Duodenal mucosa (tissue), 2 donors: ENCODE measurements around the gene PRDM5.

Source experiments
- H3K27ac ChIP-seq: one replicate; pipeline ENCODE4 v1.7.0; 2013; ENCODE audit warnings: low read depth, low read length
- H3K27me3 ChIP-seq, 2 donors: one replicate each; pipeline ENCODE4 v1.7.0; 2013; ENCODE audit warnings: low read length in 2 of 2, control low read depth in 1 of 2; ENCODE audit not compliant: insufficient read depth in 2 of 2, control insufficient read depth in 1 of 2
- H3K36me3 ChIP-seq, 2 donors: one replicate each; pipeline ENCODE4 v1.7.0; 2013; ENCODE audit warnings: low read length in 2 of 2, control low read depth in 1 of 2; ENCODE audit not compliant: insufficient read depth in 2 of 2, control insufficient read depth in 1 of 2
- H3K4me1 ChIP-seq, 2 donors: one replicate each; pipeline ENCODE4 v1.7.0; 2013; ENCODE audit warnings: low read length in 2 of 2, control low read depth in 1 of 2; ENCODE audit not compliant: insufficient read depth in 2 of 2, control insufficient read depth in 1 of 2
- H3K4me3 ChIP-seq, 2 donors: one replicate each; pipeline ENCODE4 v1.7.0; 2013; ENCODE audit warnings: low read length in 2 of 2, low read depth in 1 of 2
- H3K9ac ChIP-seq, 2 donors: one replicate each; pipeline ENCODE4 v1.7.0; 2013; ENCODE audit warnings: low read length in 2 of 2, low read depth in 1 of 2
- H3K9me3 ChIP-seq, 2 donors: one replicate each; pipeline ENCODE4 v1.7.0; 2013; ENCODE audit warnings: low read length in 2 of 2, control low read depth in 1 of 2; ENCODE audit not compliant: control insufficient read depth in 1 of 2

Gene PRDM5

DNA sequence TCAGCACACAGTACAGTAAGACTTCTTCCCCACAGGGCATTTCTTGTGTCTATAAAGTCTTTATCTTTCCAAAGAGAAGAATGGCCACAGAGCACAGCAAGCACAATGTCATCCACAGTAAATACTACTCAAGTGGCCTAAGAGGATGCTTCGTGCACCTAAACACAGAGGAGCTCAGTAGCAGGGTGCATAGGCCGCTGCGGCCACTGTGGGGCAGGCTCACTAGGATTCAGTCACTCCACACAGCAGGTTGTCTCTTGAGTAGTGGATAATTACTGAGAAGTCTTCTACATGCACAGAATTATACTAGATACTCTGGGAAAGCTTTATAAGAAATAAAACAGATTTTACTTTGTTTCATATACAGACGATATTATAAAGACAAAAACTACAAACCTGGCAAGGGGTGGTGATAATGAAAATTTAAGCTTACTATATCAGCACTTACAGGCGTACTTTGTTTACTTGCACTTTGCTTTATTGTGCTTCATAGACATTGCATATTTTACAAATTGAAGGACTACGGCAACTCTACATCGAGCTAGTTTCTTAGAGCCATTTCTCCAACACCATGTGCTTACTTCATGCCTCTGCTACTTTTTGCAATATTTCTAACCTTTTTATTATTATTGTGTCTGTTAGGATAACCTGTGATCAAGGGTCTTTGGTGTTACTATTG lies 78.5 kb downstream of the PRDM5 start:
- Histone ChIP-seq H3K27ac (no peak overlapping the region), H3K9ac (no peak overlapping the region), H3K9me3 (no peaks in the 10 kb centered on the region)

DNA sequence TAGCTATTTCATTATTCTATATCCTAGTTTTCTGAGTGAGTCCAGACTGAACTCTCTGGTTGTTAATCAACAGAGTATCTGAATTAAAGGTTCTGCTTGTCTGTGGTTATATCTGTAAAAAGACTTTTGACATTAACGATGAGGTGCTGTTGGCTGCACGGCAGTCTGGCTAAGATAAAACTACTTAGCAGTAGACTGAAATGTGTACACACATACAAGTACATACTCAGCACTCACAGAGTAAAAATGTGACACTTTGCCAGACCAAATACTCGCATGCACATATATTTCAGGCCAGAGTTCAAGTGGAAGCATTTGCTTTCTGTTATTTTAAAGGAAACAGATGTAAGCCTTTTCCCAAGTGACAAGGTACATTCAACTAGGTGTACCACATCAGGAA lies 80.5 kb downstream of the PRDM5 start:
- Histone ChIP-seq H3K4me1 (no peaks in the 10 kb centered on the region), H3K36me3 (no peaks in the 10 kb centered on the region), H3K4me3 (no peak overlapping the region), H3K9ac (no peak overlapping the region), H3K9me3 (no peaks in the 10 kb centered on the region), H3K27ac (no peak overlapping the region), H3K27me3 (no peaks in the 10 kb centered on the region)

More for the DNA sequence above, 78.5 kb downstream of the PRDM5 start:
- H3K4me3 ChIP-seq: no peak overlapping the region
- no peaks in the 10 kb centered on the region for H3K27me3 ChIP-seq
- no peaks in the 10 kb centered on the region for H3K36me3 ChIP-seq
- H3K4me1 ChIP-seq: no peaks in the 10 kb centered on the region

DNA sequence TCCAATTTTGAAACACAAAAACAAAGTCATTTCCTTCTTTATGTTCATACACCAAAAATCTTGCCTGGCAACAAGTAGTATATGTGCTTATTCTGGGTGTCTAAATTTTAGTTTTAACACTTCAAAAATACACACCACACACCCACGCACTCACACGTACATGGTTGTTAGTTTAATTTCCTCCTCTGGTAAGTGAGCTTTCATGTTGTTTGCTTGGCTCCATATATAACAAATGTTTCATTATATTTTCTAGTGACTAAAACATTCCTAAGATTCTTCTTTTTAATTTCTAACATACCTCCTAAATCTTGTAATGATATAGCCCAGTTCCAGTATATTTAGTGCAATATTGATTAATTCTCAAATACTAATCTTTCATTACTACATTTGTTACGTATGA lies 80.9 kb downstream of the PRDM5 start:
- Histone ChIP-seq H3K27ac (no peak overlapping the region), H3K9me3 (no peaks in the 10 kb centered on the region), H3K9ac (no peak overlapping the region), H3K4me3 (no peak overlapping the region), H3K27me3 (no peaks in the 10 kb centered on the region), H3K36me3 (no peaks in the 10 kb centered on the region), H3K4me1 (no peaks in the 10 kb centered on the region)

DNA sequence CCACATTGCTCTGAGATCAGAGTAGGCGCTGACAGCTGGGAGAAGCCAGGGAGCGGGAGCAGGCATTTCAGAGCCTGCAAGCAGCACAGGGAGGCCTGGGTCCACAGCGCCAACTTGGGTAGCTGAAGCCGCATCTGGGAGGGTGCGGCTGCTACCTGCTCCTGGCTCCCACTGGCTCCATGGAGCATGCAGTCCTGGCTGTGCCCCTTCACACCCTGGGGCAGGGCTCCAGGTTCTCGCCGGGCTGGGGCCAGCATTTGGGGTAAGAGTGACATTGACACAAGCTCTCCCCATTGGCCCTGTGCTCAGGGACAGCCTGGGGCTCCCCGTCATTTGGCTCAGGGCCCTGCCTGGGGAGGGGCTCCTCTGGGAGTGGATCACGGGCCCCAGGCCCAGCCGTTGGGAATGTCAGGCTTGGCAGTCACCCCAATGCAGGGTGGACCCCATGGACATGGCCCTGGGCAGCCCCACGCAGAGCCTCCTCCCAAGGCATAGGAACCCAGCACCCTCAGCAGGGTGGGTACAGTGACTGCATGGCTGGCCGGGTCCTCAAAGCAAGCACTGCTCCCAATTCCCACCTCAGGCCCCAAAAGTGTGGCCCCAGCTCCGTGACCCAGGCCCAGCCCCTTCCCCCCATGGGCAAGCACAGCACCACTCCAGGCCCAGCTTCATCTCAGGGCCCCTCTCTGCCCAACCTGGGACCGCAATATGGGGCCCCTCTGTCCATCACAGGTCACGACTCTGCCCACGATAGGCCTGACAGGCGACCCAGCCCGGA lies 82.4 kb downstream of the PRDM5 start:
- H3K27me3 ChIP-seq: no peaks in the 10 kb centered on the region
- no peak overlapping the region for H3K27ac ChIP-seq
- no peaks in the 10 kb centered on the region for H3K9me3 ChIP-seq
- no peaks in the 10 kb centered on the region for H3K4me1 ChIP-seq
- H3K36me3 ChIP-seq: peaks cover 0 to under 1% of the 10 kb centered on the region in 2 donors
- H3K4me3 ChIP-seq: no peak overlapping the region
- no peak overlapping the region for H3K9ac ChIP-seq

DNA sequence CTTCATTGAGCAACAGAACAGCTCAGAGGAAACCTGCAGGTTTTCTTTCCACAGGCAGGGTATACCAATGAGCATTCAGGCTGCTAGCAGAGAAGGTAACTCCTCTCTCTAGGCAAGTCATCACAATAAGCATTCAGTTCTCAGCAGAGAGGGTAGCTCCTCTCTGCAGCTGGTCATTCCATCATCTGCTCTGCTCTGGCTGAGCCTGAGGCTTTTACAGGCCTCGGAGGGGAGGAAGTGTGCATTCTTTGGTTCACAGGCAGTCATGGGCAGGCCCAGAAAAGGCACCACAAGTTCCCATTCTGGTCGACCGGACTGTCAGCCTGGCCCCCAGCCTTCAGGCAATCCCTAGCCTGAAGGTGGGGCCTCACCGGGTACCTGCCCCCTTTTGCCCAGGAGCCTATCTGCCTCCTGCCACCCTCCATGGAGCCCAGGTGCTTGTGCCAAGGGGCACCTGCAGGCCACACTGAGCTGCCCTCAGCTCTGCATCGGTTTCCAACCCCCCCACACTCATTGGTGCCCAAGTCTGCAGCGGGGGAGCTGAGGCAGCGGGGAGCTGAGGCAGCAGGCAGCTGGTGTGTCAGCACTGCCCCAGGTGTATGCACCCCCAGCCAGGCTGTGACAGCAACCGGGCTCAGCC lies 83.1 kb downstream of the PRDM5 start:
- H3K9me3 ChIP-seq: peaks cover 0 to 3% of the 10 kb centered on the region in 2 donors
- H3K4me3 ChIP-seq: no peak overlapping the region
- H3K27me3 ChIP-seq: no peaks in the 10 kb centered on the region
- H3K27ac ChIP-seq: no peak overlapping the region
- H3K36me3 ChIP-seq: peaks cover 0 to 3% of the 10 kb centered on the region in 2 donors
- no peaks in the 10 kb centered on the region for H3K4me1 ChIP-seq
- no peak overlapping the region for H3K9ac ChIP-seq

DNA sequence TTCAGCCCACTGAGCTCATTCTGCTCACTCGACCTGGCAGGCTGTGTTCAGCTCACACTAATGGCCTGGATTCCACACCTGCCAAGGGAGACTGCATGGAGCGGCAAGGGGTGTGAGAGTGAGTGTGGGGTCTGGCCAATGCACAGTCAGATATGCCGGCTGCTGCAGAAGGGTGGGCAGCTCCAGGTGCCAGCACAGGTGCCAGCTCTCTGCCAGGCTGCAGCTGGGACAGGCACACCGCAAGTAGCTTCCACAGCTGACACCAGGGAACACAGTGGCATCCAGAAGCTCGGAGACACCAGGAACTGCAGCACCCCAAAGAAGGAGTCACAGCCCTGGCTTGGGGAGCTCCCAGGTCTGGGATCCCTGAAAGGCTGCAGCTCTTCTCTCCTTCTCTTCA lies 83.7 kb downstream of the PRDM5 start:
- no peak overlapping the region for H3K27ac ChIP-seq
- peaks cover 0 to 8% of the 10 kb centered on the region in 2 donors for H3K9me3 ChIP-seq

DNA sequence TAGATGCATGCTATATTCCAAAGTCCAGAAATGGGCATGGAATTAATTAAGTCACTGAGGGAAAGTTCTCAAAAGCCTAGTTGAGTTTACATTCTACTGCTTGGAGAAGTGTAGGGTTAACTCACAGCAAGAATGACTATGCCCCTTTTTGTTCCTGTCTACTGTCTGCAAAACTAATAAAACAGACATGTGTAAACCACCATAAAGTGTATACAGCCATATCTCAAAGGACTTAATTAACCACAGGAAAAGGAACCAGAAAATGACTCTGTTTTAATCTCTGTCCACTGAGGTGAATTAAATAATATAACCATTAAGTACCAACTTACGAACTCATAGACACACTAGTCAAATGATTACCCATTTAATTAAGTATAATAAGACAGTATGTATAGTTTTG lies 84.9 kb downstream of the PRDM5 start:
- no peaks in the 10 kb centered on the region for H3K27me3 ChIP-seq
- H3K36me3 ChIP-seq: peaks cover 0 to 3% of the 10 kb centered on the region in 2 donors
- no peak overlapping the region for H3K27ac ChIP-seq
- H3K9me3 ChIP-seq: peaks cover 0 to 8% of the 10 kb centered on the region in 2 donors
- no peaks in the 10 kb centered on the region for H3K4me1 ChIP-seq
- no peak overlapping the region for H3K9ac ChIP-seq
- H3K4me3 ChIP-seq: no peak overlapping the region

More for the DNA sequence above, 83.7 kb downstream of the PRDM5 start:
- Histone ChIP-seq H3K4me3 (no peak overlapping the region), H3K36me3 (peaks cover 0 to 3% of the 10 kb centered on the region in 2 donors), H3K4me1 (no peaks in the 10 kb centered on the region), H3K9ac (no peak overlapping the region), H3K27me3 (no peaks in the 10 kb centered on the region)

DNA sequence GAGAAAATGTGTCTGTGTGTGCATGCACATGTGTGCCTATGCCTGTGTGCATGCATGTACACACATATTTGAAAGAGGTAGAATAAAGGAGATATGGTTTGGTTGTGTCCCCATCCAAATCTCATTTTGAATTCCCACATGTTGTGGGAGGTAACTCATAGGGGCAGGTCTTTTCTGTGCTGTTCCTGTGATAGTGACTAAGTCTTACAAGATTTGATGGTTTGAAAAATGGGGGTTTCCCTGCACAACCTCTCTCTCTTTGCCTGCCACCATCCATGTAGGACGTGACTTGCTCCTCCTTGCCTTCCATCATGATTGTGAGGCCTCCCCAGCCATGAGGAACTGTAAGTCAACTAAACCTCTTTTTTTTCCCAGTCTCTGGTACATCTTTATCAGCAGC lies 87.2 kb downstream of the PRDM5 start:
- Histone ChIP-seq H3K36me3 (peaks cover 0 to 3% of the 10 kb centered on the region in 2 donors), H3K27me3 (no peaks in the 10 kb centered on the region), H3K9ac (no peak overlapping the region), H3K27ac (no peak overlapping the region), H3K4me3 (no peak overlapping the region), H3K9me3 (peaks cover 0 to 8% of the 10 kb centered on the region in 2 donors), H3K4me1 (no peaks in the 10 kb centered on the region)

DNA sequence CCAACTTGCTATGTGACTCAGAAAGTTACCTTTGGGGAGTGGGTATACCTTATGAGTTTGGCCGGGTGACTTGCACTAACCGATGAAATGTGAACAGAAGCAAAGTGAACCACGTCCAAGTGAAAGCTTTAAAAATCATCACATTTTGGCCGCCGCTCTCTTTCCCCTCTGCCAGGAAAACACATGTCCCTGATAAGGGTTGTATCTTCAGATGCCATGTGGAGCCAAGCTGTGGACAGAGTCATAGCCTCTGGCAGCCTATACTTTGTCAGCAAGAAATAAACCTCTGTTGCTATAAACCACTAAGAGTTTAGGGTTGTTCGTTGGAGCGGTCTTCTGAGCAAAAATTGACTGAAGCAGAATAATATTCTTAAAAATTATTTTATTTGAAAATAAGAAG lies 92.3 kb downstream of the PRDM5 start:
- H3K4me3 ChIP-seq: no peak overlapping the region
- H3K9ac ChIP-seq: no peak overlapping the region
- peaks cover 0 to 3% of the 10 kb centered on the region in 2 donors for H3K36me3 ChIP-seq
- no peaks in the 10 kb centered on the region for H3K4me1 ChIP-seq
- peaks cover 0 to 8% of the 10 kb centered on the region in 2 donors for H3K9me3 ChIP-seq
- no peak overlapping the region for H3K27ac ChIP-seq
- H3K27me3 ChIP-seq: no peaks in the 10 kb centered on the region
